ENCODE data around the gene CBX2. TPM values are rescaled to one million over a fixed set of nuclear protein-coding genes. Genes with fewer than 3 reads are reported as not detected.

The CBX2 gene
- polyA plus RNA-seq, 2 of the 4 experiments (the other 2 are of a cell fraction), result 7.4 to 16.4 TPM

GRCh38 chr17:79747508-79748294 lies 30.2 kb upstream of the CBX2 start:
- peaks cover 34% of the 10 kb centered on the region for H3K4me1 ChIP-seq
- no peak for ATAC-seq
- no peak for TF ChIP-seq CHD2 (IDR thresholded peaks at IDR 0.05; ENCODE audit: low read length, partially characterized antibody)
- TF ChIP-seq GATA3 (IDR thresholded peaks at IDR 0.05; ENCODE audit: borderline replicate concordance), result no peak
- TF ChIP-seq POLR2AphosphoS2 (conservative IDR thresholded peaks at IDR 0.05; ENCODE audit: low read length), result no peak
- TF ChIP-seq FOSL2 (IDR thresholded peaks at IDR 0.05), result no peak
- no peak for TF ChIP-seq FOSL2 (CRISPR knock-in tag; IDR thresholded peaks at IDR 0.05)
- TF ChIP-seq JUN (IDR thresholded peaks at IDR 0.05), result no peak
- no peak for TF ChIP-seq ZSCAN20 (CRISPR knock-in tag; IDR thresholded peaks at IDR 0.05)
- TF ChIP-seq, protein P1, sequence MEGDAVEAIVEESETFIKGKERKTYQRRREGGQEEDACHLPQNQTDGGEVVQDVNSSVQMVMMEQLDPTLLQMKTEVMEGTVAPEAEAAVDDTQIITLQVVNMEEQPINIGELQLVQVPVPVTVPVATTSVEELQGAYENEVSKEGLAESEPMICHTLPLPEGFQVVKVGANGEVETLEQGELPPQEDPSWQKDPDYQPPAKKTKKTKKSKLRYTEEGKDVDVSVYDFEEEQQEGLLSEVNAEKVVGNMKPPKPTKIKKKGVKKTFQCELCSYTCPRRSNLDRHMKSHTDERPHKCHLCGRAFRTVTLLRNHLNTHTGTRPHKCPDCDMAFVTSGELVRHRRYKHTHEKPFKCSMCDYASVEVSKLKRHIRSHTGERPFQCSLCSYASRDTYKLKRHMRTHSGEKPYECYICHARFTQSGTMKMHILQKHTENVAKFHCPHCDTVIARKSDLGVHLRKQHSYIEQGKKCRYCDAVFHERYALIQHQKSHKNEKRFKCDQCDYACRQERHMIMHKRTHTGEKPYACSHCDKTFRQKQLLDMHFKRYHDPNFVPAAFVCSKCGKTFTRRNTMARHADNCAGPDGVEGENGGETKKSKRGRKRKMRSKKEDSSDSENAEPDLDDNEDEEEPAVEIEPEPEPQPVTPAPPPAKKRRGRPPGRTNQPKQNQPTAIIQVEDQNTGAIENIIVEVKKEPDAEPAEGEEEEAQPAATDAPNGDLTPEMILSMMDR (IDR thresholded peaks at IDR 0.05), result no peak
- TF ChIP-seq EP300 (IDR thresholded peaks at IDR 0.05), result no peak
- TF ChIP-seq MAFK (IDR thresholded peaks at IDR 0.05; ENCODE audit: partially characterized antibody), result no peak
- TF ChIP-seq JUNB (IDR thresholded peaks at IDR 0.05), result no peak
- WGBS (ENCODE audit: missing lambda C conversion rate), result 81% methylated on average over 48 of the region's 74 CpGs
- peak overlapping the region; percentile 21; the same call in 1 of the 3 replicates for H3K4me3 ChIP-seq
- H3K9me3 ChIP-seq, result no peaks in the 10 kb centered on the region
- H3K27ac ChIP-seq, result peak overlapping the region; percentile 5 to 65; a peak in 3 of 6 replicates
- no peak for FAIRE-seq
- ChIA-PET POLR2A (no interaction called here), CTCF (interaction anchor here (1.7 to 10.4 kb wide), 6 partner anchors 11 to 168 kb away, joined by 4 to 254 read pairs (median 26); partner anchors contain the start of gene CBX2)
- DNase-seq (ENCODE audit: low read depth in 1 of 2, low spot score in 1 of 2), result no peak
- H3K4me2 ChIP-seq, result peak overlapping the region; percentile 56

- DNase-seq (ENCODE audit: low read depth in 1 of 2, low spot score in 1 of 2), result no peak
- Histone ChIP-seq H3K27ac (peak overlapping the region; percentile 5 to 65; a peak in 3 of 6 replicates), H3K9me3 (no peaks in the 10 kb centered on the region), H3K4me2 (peak overlapping the region; percentile 56), H3K4me1 (peaks cover 34% of the 10 kb centered on the region), H3K4me3 (peak overlapping the region; percentile 21; the same call in 1 of the 3 replicates)
- POLR2A ChIA-PET, result no interaction called here
- ATAC-seq, result no peak; a peak in 1 of 6 replicates
- no peak for FAIRE-seq
- TF ChIP-seq CBX8 (IDR thresholded peaks at IDR 0.05) (no peak), CHD4 (IDR thresholded peaks at IDR 0.05; ENCODE audit: borderline replicate concordance) (no peak), ZFP36 (IDR thresholded peaks at IDR 0.05; ENCODE audit: borderline replicate concordance, partially characterized antibody) (no peak), ZSCAN20 (CRISPR knock-in tag; IDR thresholded peaks at IDR 0.05) (no peak), POLR2A (IDR thresholded peaks at IDR 0.05; ENCODE audit: low read length) (no peak)
- TF ChIP-seq, protein P1 (IDR thresholded peaks at IDR 0.05), result no peak
- TF ChIP-seq, protein P2, sequence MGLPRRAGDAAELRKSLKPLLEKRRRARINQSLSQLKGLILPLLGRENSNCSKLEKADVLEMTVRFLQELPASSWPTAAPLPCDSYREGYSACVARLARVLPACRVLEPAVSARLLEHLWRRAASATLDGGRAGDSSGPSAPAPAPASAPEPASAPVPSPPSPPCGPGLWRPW (IDR thresholded peaks at IDR 0.05), result no peak
- CTCF ChIA-PET, result interaction anchor here (0.8 to 1.3 kb wide), 5 partner anchors 7 to 101 kb away, joined by 3 to 6 read pairs (median 3); no protein-coding TSS in a partner anchor
- 94% methylated on average over 27 of the region's 55 CpGs for WGBS (ENCODE audit: missing lambda C conversion rate)
Measured at GRCh38 chr17:79748295-79749099, 29.5 kb upstream of the CBX2 start.
